Measurements from ENCODE around the gene ATP2B2.

ATP2B2 gene

GRCh38 chr3:10392906-10393461 lies 112.4 kb downstream of the ATP2B2 start:
- TF ChIP-seq CTCF (IDR thresholded peaks at IDR 0.05) = no peak
- no peak overlapping the region for H3K27ac ChIP-seq
- DNase-seq (ENCODE audit: low spot score) = no peak
- no peak overlapping the region for H3K4me3 ChIP-seq

- no peak overlapping the region for H3K27ac ChIP-seq
These were observed 113.1 kb downstream of the ATP2B2 start for GRCh38 chr3:10392244-10392643.

GRCh38 chr3:10391391-10391790 lies 114.0 kb downstream of the ATP2B2 start:
- TF ChIP-seq CTCF (IDR thresholded peaks at IDR 0.05) = no peak
- DNase-seq (ENCODE audit: low spot score) = no peak
- Histone ChIP-seq H3K4me3 (no peak overlapping the region), H3K27ac (no peak overlapping the region)

More at GRCh38 chr3:10392244-10392643, 113.1 kb downstream of the ATP2B2 start:
- TF ChIP-seq CTCF (IDR thresholded peaks at IDR 0.05) = no peak
- DNase-seq (ENCODE audit: low spot score) = no peak
- no peak overlapping the region for H3K4me3 ChIP-seq

- H3K27ac ChIP-seq = no peak overlapping the region
- DNase-seq (ENCODE audit: low spot score) = no peak
- H3K4me3 ChIP-seq = no peak overlapping the region
- no peak for TF ChIP-seq CTCF (IDR thresholded peaks at IDR 0.05)
These were observed 114.6 kb downstream of the ATP2B2 start for GRCh38 chr3:10390641-10391373.

- Histone ChIP-seq H3K27ac (no peak overlapping the region), H3K4me3 (no peak overlapping the region)
- TF ChIP-seq CTCF (IDR thresholded peaks at IDR 0.05) = no peak
- DNase-seq (ENCODE audit: low spot score) = no peak
These were observed 115.4 kb downstream of the ATP2B2 start for GRCh38 chr3:10389995-10390394.

GRCh38 chr3:10389339-10389738 lies 116.0 kb downstream of the ATP2B2 start:
- Histone ChIP-seq H3K27ac (no peak overlapping the region), H3K4me3 (no peak overlapping the region)
- DNase-seq (ENCODE audit: low spot score) = no peak
- TF ChIP-seq CTCF (IDR thresholded peaks at IDR 0.05) = no peak

Measured in coronary artery (tissue), 2 donors.